NCI-H2107 (cell line): ENCODE measurements around the gene ACYP2.

Experiments used
- DNase-seq: peaks from one replicate; lab custom pipeline; 2025; lab: John Stamatoyannopoulos, UW

The ACYP2 gene

GRCh38 chr2:54325148-54325547 is 209.7 kb downstream of the ACYP2 start:
- no peak for DNase-seq

GRCh38 chr2:54329482-54330161 is 214.2 kb downstream of the ACYP2 start:
- no peak for DNase-seq

DNA sequence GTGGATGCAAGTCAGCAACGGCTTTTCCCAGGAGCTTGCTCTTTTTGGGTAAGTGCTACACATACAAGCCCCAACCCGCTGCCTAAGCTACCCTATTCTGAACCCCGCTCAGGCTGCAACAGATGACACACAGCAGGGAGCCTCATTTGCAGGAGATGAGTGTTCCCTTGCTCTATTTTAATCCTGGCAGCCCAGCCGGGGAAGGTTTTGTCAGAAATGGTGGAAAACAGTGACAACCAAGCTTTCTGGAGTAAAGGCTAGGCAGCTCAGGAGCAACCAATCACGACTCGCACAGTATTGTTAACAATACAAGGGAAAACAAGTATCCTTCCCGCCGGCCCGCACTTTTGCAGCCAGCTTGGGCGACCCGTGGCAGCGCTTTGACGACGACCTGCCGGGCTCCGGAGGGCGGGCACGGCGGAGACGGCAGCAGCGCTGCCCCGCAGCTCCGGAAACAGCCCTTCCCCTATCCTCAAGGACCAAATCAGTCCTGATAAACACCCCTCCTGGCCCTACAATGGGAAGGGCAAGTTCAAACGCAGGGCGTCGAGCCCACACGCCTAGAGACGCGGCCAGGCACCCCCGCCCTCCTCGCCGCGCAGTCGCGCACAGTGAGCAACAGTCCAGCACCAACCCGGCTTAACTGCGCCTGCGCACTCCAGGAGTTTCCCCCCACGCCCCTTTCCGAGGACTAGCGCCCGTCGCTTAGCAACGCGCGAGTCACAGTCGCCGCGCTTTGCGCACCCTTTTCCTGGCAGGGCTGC is 214.9 kb downstream of the ACYP2 start:
- DNase-seq = peak; percentile 95

DNA sequence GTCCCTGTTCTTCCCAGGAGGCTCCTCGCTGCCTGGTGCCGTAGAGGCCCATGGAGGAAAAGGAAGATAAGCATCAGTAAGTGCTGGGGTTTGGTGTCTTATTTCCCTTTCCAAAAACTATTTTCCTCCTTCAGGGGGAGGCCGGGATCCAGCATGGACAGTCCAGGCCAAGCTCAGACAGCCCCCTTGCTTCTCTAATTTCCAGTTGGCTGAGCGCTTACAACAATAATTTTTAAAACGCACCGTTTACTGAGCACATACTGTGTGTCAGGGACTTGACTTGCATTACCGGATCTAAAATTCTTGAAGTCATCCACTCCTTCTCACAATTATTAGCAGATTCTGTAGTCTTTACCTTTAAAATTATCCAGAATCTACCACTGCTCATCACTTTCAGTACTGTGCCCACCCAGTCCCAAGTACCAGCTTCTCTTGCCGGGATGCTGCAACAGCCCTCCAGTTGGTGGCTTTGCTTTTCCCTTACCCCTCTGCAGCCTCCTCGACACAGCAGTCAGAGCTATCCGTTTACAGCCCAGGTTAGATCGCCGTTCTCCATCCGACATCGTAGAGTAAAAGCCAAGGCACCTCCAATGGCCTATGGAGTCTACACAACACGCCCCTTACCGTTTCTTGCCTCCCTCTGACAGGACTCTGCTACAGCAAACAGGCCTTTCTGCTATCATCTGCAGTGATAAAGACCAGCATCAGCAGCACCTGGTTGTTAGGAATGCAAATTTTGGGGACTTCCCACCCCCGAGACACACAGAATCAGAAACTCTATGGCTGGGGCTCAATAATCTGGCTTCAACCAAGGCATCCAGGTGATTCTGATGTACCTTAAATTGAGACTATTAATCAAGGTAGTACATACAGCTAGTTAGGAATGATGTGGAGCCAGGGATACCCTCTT is 215.8 kb downstream of the ACYP2 start:
- DNase-seq = no peak

DNA sequence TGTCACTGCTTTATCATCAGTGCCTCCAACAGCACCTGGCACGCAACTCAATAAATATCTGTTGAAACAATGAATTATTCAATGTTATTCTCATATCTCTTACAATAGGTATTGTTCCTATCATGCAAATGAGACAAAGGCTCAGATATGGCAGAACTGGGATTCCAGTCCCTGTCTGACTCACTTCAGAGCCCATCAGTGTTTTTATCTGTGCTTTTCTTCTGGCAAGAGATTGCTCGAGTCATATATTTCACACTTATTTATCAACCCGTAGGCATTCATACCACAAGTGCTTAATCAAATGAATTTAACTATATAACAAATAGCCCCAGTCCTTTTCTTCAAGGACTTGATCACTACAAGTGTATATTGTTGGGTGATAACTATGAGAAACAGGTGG is 217.0 kb downstream of the ACYP2 start:
- no peak for DNase-seq

GRCh38 chr2:54336136-54336976 is 220.9 kb downstream of the ACYP2 start:
- no peak for DNase-seq

DNA sequence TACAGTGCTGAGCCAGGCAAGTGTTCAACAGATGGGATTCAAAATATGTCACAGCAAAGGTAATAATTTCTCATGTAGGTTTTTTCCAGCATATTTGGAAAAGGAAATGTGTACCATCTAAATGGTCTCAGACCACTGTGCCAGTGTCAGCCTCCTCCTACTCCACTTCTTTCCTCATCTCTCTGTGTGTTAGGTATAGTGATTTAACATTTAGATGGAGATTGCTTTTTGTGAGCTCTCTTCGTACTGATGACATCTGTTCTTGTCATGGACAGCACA is 221.5 kb downstream of the ACYP2 start:
- DNase-seq = no peak

- DNase-seq = no peak
Measured at GRCh38 chr2:54341656-54342055, 226.2 kb downstream of the ACYP2 start.

GRCh38 chr2:54342603-54343002 is 227.2 kb downstream of the ACYP2 start:
- no peak for DNase-seq

DNA sequence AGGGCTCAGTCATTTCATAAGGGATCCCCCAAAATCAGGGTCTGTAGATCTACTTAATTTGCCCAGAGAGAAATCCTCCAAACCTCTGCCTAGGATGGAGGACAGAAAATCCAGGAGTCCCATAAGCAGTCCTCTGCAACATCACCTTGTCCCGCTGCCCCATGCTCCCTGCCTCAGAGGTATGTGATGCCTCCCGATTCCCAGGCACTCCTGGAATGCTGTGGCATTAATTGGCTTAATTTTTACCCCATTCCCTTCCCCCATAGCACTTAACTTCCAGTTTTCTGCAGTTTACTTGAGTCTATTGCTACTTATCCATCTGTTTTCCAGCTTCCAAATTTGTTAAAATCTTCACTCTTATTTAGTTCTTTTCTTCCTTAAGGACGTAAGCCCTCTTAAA is 232.2 kb downstream of the ACYP2 start:
- no peak for DNase-seq

DNA sequence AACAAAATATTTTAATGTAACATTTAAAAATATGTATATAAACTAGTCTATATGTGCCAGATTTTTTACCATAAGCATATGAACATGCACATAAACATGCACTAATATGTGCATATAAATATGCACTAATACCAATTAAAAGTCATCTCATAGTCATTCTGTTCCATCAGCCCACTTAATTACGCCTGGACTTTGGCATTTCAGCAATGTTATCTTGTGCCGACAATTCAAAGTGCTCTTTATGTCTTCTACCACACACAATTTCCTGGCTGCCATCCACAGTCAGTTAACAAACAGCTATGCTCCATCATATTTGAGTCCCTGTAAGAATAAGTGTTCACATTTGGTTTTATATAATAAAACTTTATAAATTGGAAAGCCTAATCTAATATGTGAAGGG is 233.2 kb downstream of the ACYP2 start:
- DNase-seq = no peak

GRCh38 chr2:54350426-54350825 is 235.0 kb downstream of the ACYP2 start:
- no peak for DNase-seq

- DNase-seq = no peak
Measured at GRCh38 chr2:54353216-54353615, 237.8 kb downstream of the ACYP2 start.
